Measurements from ENCODE around the gene SPON1.

The SPON1 gene

DNA sequence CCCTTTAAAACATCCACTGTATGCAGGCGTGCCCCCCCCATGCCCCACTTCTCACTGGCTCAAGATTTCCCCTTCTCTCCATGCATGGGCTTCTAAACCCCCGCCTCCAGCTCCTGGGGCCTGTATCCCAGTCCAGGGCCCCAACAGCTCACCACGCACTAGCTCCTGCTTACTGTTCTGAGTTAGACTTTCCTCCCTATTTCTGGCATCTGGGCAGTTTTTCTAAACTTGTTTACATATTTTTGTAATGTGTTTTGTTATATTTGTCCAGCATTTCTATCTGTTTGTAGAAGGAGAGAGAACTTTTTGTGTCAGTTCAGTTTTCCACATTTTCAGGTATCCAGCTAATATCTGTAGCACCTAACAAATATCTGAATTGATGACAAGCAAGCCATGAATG lies 178.5 kb downstream of the SPON1 start:
- no peak for TF ChIP-seq SIN3A (IDR thresholded peaks at IDR 0.05; ENCODE audit: borderline replicate concordance, insufficient read depth, low read length)
- no peak for TF ChIP-seq FOXP2 (optimal IDR thresholded peaks at IDR 0.05; ENCODE audit: borderline replicate concordance, extremely low read depth, extremely low read length, insufficient read depth)
- TF ChIP-seq POLR2AphosphoS5 (IDR thresholded peaks at IDR 0.05; ENCODE audit: low read depth, low read length), result no peak
- TF ChIP-seq REST (IDR thresholded peaks at IDR 0.05; ENCODE audit: insufficient read depth in 1 of 2, low read depth in 2 of 2, low read length in 2 of 2), result no peak
- no peak for TF ChIP-seq TAF1 (IDR thresholded peaks at IDR 0.05; ENCODE audit: borderline replicate concordance, insufficient read depth, low read length)

- TF ChIP-seq FOXP2 (optimal IDR thresholded peaks at IDR 0.05; ENCODE audit: borderline replicate concordance, extremely low read depth, extremely low read length, insufficient read depth) (no peak), TAF1 (IDR thresholded peaks at IDR 0.05; ENCODE audit: borderline replicate concordance, insufficient read depth, low read length) (no peak), POLR2AphosphoS5 (IDR thresholded peaks at IDR 0.05; ENCODE audit: low read depth, low read length) (no peak), REST (IDR thresholded peaks at IDR 0.05; ENCODE audit: insufficient read depth in 1 of 2, low read depth in 2 of 2, low read length in 2 of 2) (no peak), SIN3A (IDR thresholded peaks at IDR 0.05; ENCODE audit: borderline replicate concordance, insufficient read depth, low read length) (no peak)
Measured at GRCh38 chr11:14141676-14142075, 179.2 kb downstream of the SPON1 start.

- no peak for TF ChIP-seq SIN3A (IDR thresholded peaks at IDR 0.05; ENCODE audit: borderline replicate concordance, insufficient read depth, low read length)
- TF ChIP-seq POLR2AphosphoS5 (IDR thresholded peaks at IDR 0.05; ENCODE audit: low read depth, low read length), result no peak
- no peak for TF ChIP-seq FOXP2 (optimal IDR thresholded peaks at IDR 0.05; ENCODE audit: borderline replicate concordance, extremely low read depth, extremely low read length, insufficient read depth)
- TF ChIP-seq TAF1 (IDR thresholded peaks at IDR 0.05; ENCODE audit: borderline replicate concordance, insufficient read depth, low read length), result no peak
- TF ChIP-seq REST (IDR thresholded peaks at IDR 0.05; ENCODE audit: insufficient read depth in 1 of 2, low read depth in 2 of 2, low read length in 2 of 2), result no peak
Measured at GRCh38 chr11:14144934-14145333, 182.4 kb downstream of the SPON1 start.

GRCh38 chr11:14148653-14149273 lies 186.2 kb downstream of the SPON1 start:
- TF ChIP-seq TAF1 (IDR thresholded peaks at IDR 0.05; ENCODE audit: borderline replicate concordance, insufficient read depth, low read length), result no peak
- no peak for TF ChIP-seq POLR2AphosphoS5 (IDR thresholded peaks at IDR 0.05; ENCODE audit: low read depth, low read length)
- TF ChIP-seq SIN3A (IDR thresholded peaks at IDR 0.05; ENCODE audit: borderline replicate concordance, insufficient read depth, low read length), result no peak
- no peak for TF ChIP-seq FOXP2 (optimal IDR thresholded peaks at IDR 0.05; ENCODE audit: borderline replicate concordance, extremely low read depth, extremely low read length, insufficient read depth)
- TF ChIP-seq REST (IDR thresholded peaks at IDR 0.05; ENCODE audit: insufficient read depth in 1 of 2, low read depth in 2 of 2, low read length in 2 of 2), result no peak

Data from PFSK-1 (cell line).